HS-27A (cell line): ENCODE data around the gene TTLL11.

Source experiments
- DNase-seq: peaks from one replicate; pipeline ENCODE4 v3.0.0-alpha.2; 2012; ENCODE audit warnings: low read depth, missing footprints

TTLL11 gene

GRCh38 chr9:121786998-121787422 lies 306.1 kb downstream of the TTLL11 start:
- no peak for DNase-seq

DNA sequence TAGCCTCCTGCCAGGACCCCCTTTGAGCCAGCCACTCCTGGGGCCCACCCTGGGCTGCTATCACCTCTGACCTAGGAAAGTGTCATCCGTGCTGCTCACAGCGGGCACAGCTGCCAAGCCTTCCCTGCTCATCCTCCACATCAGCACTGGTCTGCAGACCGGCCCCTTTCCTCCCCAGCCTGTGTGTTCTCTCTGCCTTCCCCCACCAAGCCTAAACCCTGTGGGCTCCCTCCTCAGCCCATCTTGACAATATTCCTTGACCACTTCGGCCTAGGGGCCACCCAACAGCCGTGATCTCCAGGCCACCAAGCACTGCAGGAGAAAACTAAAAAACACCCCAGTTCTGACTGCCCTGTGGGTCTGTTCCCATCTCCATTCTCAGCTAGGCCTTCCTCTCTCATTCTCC lies 306.6 kb downstream of the TTLL11 start:
- no peak for DNase-seq

GRCh38 chr9:121785673-121786542 lies 307.2 kb downstream of the TTLL11 start:
- no peak for DNase-seq

DNA sequence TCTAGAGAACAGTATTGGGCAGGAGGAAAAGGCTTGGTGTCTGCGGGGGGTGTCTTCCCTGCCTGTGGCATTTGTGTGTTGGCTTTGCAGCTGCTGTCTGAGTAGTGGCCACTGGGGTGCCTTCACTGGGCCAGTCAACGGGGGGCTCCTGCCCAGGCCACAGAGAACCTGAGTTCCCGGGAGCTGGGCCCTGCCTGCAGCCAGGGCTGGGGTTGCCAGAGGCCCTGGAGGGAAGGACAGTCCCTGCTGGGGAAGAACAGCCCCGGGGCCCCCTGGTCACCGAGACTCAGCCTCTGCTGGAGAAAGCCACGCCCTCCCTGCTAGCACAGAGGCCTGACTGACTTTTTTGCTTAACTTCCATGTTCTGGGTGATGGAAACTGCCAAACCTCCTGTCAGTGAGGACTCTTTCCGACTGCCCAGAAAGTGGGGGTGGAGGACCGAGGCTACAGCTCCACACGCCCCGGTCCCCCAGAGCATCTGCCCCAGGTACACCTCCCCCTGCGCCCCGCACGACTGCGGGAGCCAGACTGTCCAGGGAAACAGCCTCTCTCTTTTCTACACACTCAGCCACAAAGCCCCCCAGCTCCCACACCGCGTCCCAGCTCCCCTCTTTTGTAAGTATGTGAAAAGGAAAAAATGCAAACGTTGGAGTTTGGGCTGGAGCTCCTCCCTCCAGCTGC lies 308.2 kb downstream of the TTLL11 start:
- no peak for DNase-seq

- DNase-seq = no peak
These were observed 309.3 kb downstream of the TTLL11 start for GRCh38 chr9:121783521-121784507.

- DNase-seq = no peak
These were observed 310.0 kb downstream of the TTLL11 start for GRCh38 chr9:121783111-121783510.

DNA sequence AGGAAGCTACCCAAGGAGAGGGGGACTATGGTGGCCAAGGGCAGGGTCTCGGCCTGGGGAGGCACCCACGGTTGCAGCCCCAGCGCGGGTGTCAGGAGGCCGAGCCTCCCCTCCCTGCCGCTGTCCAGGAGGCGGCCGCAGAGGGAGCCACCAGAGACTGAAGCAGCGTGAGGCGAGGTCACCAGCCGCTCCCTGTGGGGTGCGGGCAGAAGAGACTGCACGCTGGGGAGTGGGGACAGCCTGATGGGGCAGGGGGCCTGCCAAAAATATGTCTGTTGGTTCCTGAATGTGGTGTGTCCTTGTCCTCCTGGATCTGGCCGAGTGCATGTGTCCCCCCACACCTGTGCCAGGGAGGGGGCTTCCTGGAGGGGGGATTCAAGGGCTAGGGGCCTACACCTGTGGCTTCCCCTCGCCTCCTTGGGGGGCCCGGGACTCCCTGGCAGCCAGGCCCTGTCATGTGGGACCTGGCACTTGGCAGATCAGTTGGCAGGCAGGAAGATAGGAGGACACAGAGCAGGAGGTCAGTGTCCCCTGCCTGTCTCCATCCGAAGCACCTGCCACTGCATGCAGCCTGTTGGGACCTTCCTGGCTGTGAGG lies 310.5 kb downstream of the TTLL11 start:
- DNase-seq = no peak

- no peak for DNase-seq
These were observed 311.2 kb downstream of the TTLL11 start for GRCh38 chr9:121781701-121782464.

DNA sequence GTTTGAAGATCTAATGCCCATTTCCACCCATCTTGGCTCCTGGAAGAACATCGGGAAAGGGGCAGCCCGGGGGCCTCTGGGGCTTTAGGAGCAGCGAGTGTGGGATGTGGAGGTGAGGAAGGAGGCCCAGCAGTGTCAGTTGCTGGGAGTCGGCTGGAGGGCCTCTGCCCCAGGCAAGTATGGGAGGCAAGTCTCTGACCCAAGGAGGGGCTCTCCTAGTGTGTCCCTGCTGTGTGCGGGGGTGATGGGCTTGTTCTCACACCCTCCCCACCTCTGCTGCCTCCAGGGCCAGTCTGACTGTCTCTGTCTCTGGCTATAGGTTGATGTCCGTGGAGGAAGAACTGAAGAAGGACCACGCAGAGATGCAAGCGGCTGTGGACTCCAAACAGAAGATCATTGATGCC lies 312.0 kb downstream of the TTLL11 start:
- no peak for DNase-seq

- DNase-seq = no peak
These were observed 312.7 kb downstream of the TTLL11 start for GRCh38 chr9:121780177-121781040.

- DNase-seq = no peak
These were observed 313.6 kb downstream of the TTLL11 start for GRCh38 chr9:121779381-121780117.

GRCh38 chr9:121778252-121779225 lies 314.6 kb downstream of the TTLL11 start:
- DNase-seq = no peak

DNA sequence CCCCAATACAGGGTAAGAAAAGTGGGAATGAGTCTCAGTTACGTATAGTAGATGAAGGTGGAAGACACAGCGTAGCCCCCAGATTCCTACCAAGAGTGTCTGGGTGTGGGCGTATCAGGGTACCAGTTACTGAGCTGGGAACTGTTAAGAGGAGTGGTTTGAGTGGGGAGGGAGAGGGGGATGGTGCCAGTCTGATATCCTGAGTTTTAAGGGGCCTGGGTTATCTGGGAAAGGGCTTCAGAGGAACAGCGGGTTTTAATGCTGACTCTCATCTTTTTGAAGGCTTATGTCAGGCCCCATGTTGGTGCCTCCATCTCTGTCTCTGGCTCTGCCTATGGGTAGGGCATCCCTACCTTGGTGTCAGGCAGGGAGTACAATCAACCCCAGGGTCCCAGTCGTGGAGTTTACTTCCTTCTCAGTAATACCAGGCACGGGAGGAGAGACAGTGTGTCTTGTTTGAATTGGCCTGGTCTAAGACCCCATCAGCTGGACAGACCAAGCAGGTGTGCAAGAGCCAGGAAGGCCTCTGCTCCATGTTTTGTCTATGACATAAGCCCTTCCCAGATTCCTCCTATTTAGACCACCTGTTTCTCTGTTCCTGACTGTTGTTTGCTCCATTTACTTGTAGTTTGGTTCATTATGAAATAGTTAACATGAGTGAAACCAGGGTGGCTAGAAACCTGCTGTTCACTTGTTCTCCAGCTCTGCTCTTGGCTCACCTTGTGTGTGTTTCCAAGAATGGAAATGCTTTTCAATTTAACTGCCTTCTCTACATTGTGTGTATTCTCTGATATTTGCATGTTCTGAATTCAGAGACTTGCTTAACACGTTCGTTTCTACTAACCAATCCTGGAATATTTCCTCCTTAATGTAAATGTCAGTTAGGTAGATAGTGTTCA lies 316.1 kb downstream of the TTLL11 start:
- no peak for DNase-seq

DNA sequence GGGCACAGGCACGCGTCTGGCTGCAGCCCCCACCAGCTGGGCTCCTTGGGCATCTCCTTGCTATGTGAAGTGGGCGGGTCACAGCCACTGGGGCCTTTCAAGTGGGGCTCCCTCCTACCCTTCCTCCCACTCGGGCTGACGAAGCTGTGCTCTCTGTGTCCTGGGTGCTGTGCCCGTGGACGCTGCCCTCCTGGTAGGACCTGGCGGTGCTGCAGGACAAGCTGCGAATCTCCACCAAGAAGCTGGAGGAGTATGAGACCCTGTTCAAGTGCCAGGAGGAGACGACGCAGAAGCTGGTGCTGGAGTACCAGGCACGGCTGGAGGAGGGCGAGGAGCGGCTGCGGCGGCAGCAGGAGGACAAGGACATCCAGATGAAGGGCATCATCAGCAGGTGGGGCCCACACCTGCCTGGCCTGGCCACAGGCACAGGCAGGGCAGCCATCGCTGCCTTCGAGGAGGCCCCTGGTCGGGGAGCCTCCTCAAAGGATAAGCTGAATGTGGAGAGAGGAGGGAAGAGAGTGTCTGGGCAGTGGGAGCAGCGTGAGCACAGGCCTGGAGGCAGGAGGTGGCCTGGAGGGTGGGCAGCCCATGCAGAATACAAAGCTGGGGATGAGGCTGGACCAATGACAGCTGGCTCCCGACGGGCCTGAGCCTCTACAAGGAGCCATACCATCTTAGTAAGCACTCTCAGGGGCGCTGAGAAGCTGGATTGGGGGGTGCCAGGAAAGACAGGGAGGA lies 316.9 kb downstream of the TTLL11 start:
- no peak for DNase-seq

GRCh38 chr9:121774715-121775613 lies 318.1 kb downstream of the TTLL11 start:
- no peak for DNase-seq
